GM21367 (cell line): ENCODE results near the gene YPEL4.

ENCODE experiments used
- ATAC-seq: cut with Tn5 transposase; IDR thresholded peaks from one replicate; pipeline ENCODE4 v1.9.1; 2021; ENCODE audit not compliant: unreplicated experiment

Gene YPEL4

DNA sequence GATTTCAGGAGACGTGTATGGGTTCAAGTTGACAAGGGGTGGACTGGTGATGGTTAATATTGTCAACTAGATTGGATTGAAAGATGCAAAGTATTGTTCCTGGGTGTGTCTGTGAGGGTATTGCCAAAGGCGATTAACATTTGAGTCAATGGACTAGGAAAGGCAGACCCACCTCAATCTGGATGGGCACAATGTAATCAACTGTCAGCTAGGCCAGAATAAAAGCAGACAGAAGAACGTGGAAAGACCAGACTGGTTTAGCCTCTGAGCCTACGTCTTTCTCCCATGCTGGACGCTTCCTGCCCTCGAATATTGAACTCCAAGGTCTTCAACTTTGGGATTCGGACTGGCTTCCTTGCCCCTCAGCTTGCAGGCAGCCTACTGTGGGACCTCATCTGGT, 1.7 kb upstream of the YPEL4 start:
- no peak for ATAC-seq

DNA sequence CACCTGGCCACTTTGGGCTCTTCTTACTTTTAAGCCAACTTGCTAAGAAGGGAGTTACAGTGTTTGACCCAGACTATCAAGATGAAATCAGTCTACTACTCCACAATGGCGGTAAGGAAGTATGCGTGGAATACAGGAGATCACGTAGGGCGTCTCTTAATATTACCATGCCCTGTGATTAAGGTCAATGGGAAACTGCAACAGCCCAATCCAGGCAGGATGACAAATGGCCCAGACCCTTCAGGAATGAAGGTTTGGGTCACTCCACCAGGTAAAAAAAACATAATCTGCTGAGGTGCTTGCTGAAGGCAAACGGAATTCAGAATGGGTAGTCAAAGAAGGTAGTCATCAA, 1.0 kb upstream of the YPEL4 start:
- ATAC-seq = no peak

- no peak for ATAC-seq
Observed at GRCh38 chr11:57648801-57649735, 644 bp downstream of the YPEL4 start.

DNA sequence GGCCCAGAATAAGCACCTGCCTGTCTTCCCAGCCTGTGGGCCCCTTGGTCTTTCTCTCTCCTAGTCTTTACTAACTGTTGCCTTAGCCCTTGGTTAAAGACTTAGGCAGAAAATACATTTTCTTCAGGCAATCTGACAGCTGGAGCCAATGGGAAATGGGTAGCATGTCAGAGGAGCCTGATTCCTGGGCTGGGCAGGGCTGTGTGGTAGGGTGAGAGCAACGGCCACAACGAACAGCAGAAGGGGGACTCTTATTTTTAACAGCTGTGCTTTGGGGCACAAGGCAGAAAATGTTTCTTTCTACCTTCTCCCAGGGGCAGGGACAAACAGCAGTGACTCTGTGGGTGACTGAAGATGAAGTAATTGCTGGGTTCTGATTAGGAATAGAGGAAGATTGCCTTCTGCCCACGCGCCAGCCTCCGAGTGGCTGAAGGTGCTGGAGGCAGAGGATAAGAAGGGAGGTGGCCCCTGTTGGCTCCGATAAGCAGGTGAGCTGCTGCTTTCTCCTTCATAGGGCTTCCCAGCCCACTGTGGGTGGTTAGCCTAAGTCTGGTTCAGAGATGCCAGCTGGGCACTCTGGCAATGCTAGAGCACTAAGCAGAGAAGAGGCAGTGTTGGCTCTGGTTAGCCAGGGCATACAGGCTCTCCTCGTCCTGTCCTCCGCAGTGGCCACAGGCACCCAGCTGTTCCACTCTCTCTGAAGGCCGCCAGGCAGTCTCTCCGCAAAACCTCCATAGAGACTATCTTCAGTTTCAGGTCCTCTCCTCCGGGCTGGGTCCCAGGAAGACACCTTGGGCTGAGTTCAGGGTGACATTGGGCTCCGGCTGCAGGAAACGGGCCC, 1.5 kb downstream of the YPEL4 start:
- ATAC-seq = no peak

GRCh38 chr11:57647372-57647771, 2.3 kb downstream of the YPEL4 start:
- ATAC-seq = no peak

DNA sequence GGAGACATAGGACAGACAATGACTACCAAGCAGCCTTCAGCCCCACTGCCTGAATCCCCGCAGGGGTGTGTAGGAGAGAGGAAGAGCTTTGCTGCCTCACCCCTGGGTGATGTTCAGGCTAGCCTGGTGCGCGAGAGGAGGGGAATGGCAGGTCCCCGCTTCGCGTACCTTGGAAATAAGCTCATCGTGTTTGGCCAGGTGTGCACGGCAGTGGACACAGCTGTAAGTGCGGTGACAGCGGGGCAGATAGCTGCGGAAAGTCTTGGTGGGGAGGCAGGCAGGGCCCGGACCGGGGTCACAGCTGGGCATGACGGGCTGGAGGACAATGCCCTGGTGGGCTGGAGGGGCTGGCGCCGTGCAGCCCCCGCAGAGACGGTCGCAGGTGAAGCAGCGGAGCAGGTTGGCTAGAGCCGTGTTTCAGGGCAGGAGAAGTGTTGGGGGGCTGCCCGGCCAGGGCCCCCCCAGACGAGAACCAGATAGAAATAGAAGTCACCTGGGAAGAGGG, 2.9 kb downstream of the YPEL4 start:
- no peak for ATAC-seq

- ATAC-seq = no peak
Observed at GRCh38 chr11:57646194-57646798, 3.4 kb downstream of the YPEL4 start.

DNA sequence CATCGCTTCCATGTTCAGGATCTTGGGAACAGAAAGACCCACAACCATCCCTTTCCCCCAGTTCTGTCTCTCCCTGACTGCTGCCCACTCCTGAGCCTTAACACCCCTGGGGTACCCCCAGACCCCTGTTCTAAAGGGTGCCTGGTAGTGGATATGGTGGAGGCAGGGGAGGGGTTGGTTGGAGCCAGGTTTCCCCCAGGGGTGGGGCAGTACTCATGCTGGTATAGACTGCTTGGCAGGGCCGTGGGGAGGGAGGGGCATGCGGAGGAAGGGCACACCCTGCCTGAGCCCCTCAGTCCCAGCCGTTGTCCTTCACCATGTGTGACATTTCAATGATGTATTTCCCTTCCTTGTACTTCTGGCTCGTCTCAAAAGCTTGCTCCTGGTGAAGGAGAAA, 4.0 kb downstream of the YPEL4 start:
- ATAC-seq = no peak

GRCh38 chr11:57644748-57645688, 4.7 kb downstream of the YPEL4 start:
- peak; percentile 48 for ATAC-seq

DNA sequence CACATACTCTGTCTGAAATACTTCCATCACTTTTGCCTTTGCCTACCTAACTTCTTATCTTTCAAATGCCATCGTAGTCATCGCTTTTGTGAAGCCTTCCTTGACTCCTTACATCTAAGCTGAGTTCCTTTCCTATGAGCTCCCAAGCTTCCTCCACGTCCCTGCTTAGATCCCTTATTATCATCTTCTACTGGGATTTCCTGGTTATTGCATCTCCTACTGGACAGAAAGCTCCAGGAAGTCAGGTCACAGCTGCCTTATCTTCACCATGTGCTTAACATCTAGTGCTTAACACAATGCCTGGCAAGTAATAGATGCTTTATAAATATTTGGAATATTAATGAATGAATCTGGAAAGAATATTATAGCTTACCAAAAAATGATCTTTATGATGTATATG, 5.9 kb downstream of the YPEL4 start:
- no peak for ATAC-seq

- no peak for ATAC-seq
Observed at GRCh38 chr11:57641011-57641807, 8.5 kb downstream of the YPEL4 start.

GRCh38 chr11:57640068-57640800, 9.5 kb downstream of the YPEL4 start:
- no peak for ATAC-seq

GRCh38 chr11:57639321-57640067, 10.2 kb downstream of the YPEL4 start:
- no peak for ATAC-seq

DNA sequence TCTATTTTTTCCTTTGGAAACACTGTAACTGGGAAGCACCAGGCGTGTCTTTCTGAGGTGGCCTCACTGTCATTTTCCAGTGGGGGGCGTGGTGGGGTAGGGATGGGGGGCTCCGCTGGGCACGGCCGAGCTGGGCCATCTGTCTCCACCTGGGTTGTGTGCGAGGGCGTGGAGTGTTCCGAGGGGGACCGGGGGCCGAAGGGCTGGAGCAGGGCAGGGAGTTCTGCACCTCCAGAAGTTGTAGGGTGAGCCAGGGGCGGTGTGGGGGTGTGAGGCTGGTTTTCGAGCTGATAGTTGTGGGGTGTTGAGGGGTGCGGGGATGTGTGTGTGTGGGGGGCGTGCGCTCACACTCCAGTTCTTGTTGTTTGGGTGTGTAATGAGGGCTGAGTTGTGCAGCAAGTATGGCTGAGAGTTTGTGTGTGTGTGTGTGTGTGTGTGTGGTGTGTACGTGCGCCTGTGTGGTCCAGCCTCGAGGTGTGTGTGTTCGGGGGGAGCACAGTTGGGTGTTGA, 10.8 kb downstream of the YPEL4 start:
- no peak for ATAC-seq

GRCh38 chr11:57638005-57638781, 11.5 kb downstream of the YPEL4 start:
- ATAC-seq = no peak

- ATAC-seq = no peak
Observed at GRCh38 chr11:57637626-57638004, 12.1 kb downstream of the YPEL4 start.

- ATAC-seq = no peak
Observed at GRCh38 chr11:57635246-57635645, 14.5 kb downstream of the YPEL4 start.
